Measurements from ENCODE around the gene MAN1A1. TPM values are rescaled to one million over a fixed set of nuclear protein-coding genes. Genes with fewer than 3 reads are reported as not detected.

Gene MAN1A1
- total RNA-seq, 1 experiment from 2014 or later, result 13.3 TPM

GRCh38 chr6:119322715-119323350, 26.7 kb downstream of the MAN1A1 start:
- intact Hi-C loops (cut with micrococcal nuclease; ENCODE audit: unreplicated experiment), result no loop called here
- Mint-ChIP-seq H3K27ac (ENCODE audit: unreplicated experiment) (no peak overlapping the region), H3K9me3 (ENCODE audit: low read depth, unreplicated experiment) (no peaks in the 10 kb centered on the region), H3K4me1 (ENCODE audit: low read depth, unreplicated experiment) (peaks cover 12% of the 10 kb centered on the region), H3K27me3 (ENCODE audit: unreplicated experiment) (no peaks in the 10 kb centered on the region), H3K36me3 (ENCODE audit: insufficient read depth, unreplicated experiment) (no peaks in the 10 kb centered on the region), H3K4me3 (ENCODE audit: low read depth, unreplicated experiment) (no peak overlapping the region)
- no peak for DNase-seq
- BruUV-seq (replicated peaks), result no TSS peak
- CTCF ChIA-PET, result no interaction called here
- no peak for TF ChIP-seq CTCF (IDR thresholded peaks at IDR 0.05; ENCODE audit: unreplicated experiment)

GRCh38 chr6:119322034-119322433, 27.5 kb downstream of the MAN1A1 start:
- DNase-seq, result no peak
- Mint-ChIP-seq H3K27me3 (ENCODE audit: unreplicated experiment) (no peaks in the 10 kb centered on the region), H3K36me3 (ENCODE audit: insufficient read depth, unreplicated experiment) (no peaks in the 10 kb centered on the region), H3K4me1 (ENCODE audit: low read depth, unreplicated experiment) (peaks cover 12% of the 10 kb centered on the region), H3K9me3 (ENCODE audit: low read depth, unreplicated experiment) (no peaks in the 10 kb centered on the region), H3K27ac (ENCODE audit: unreplicated experiment) (no peak overlapping the region), H3K4me3 (ENCODE audit: low read depth, unreplicated experiment) (no peak overlapping the region)
- no TSS peak for BruUV-seq (replicated peaks)
- TF ChIP-seq CTCF (IDR thresholded peaks at IDR 0.05; ENCODE audit: unreplicated experiment), result no peak
- CTCF ChIA-PET, result no interaction called here
- intact Hi-C loops (cut with micrococcal nuclease; ENCODE audit: unreplicated experiment), result no loop called here

- no peaks in the 10 kb centered on the region for H3K36me3 Mint-ChIP-seq (ENCODE audit: insufficient read depth, unreplicated experiment)
- no TSS peak for BruUV-seq (replicated peaks)
- CTCF ChIA-PET, result no interaction called here
Observed at GRCh38 chr6:119319694-119320093, 29.9 kb downstream of the MAN1A1 start.

GRCh38 chr6:119318730-119319129, 30.8 kb downstream of the MAN1A1 start:
- no peak for DNase-seq
- no peak for TF ChIP-seq CTCF (IDR thresholded peaks at IDR 0.05; ENCODE audit: unreplicated experiment)
- Mint-ChIP-seq H3K4me1 (ENCODE audit: low read depth, unreplicated experiment) (peaks cover 9% of the 10 kb centered on the region), H3K27me3 (ENCODE audit: unreplicated experiment) (no peaks in the 10 kb centered on the region), H3K27ac (ENCODE audit: unreplicated experiment) (no peak overlapping the region), H3K36me3 (ENCODE audit: insufficient read depth, unreplicated experiment) (no peaks in the 10 kb centered on the region), H3K9me3 (ENCODE audit: low read depth, unreplicated experiment) (no peaks in the 10 kb centered on the region), H3K4me3 (ENCODE audit: low read depth, unreplicated experiment) (no peak overlapping the region)
- no TSS peak for BruUV-seq (replicated peaks)
- CTCF ChIA-PET, result no interaction called here
- intact Hi-C loops (cut with micrococcal nuclease; ENCODE audit: unreplicated experiment), result no loop called here

More at GRCh38 chr6:119319694-119320093, 29.9 kb downstream of the MAN1A1 start:
- H3K27ac Mint-ChIP-seq (ENCODE audit: unreplicated experiment), result no peak overlapping the region
- no peak overlapping the region for H3K4me3 Mint-ChIP-seq (ENCODE audit: low read depth, unreplicated experiment)
- H3K27me3 Mint-ChIP-seq (ENCODE audit: unreplicated experiment), result no peaks in the 10 kb centered on the region
- no peak for TF ChIP-seq CTCF (IDR thresholded peaks at IDR 0.05; ENCODE audit: unreplicated experiment)
- DNase-seq, result no peak
- intact Hi-C loops (cut with micrococcal nuclease; ENCODE audit: unreplicated experiment), result no loop called here
- H3K4me1 Mint-ChIP-seq (ENCODE audit: low read depth, unreplicated experiment), result peaks cover 12% of the 10 kb centered on the region
- no peaks in the 10 kb centered on the region for H3K9me3 Mint-ChIP-seq (ENCODE audit: low read depth, unreplicated experiment)
